Tibial artery (tissue), 4 donors: ENCODE data around the gene RASAL3.
A peak's percentile ranks its signal among the peaks of the same experiment; 100 is the strongest.

Source experiments
- DNase-seq, 2 donors: peaks; one replicate each; pipeline ENCODE4 v3.0.0-alpha.2; 2019
- H3K27ac ChIP-seq, 2 donors: fragments of 200-600 bp; sonication (generic) in 1 of 2; 1 replicate in 1 of 2; 2 replicates in 1 of 2; pipeline ENCODE4 v1.5.1; 2018 to 2019; ENCODE audit warnings: mild to moderate bottlenecking in 1 of 2
- H3K27me3 ChIP-seq, 2 donors: fragments of 200-600 bp; sonication (generic) in 1 of 2; one replicate each; pipeline versions ENCODE4 v1.5.1 to v1.6.0; 2016 to 2019
- H3K36me3 ChIP-seq, 3 donors: fragments of 200-600 bp; sonication (generic) in 2 of 3; one replicate each; pipeline ENCODE4 v1.5.1; 2016 to 2019; ENCODE audit warnings: mild to moderate bottlenecking in 2 of 3
- H3K4me1 ChIP-seq, 4 donors: fragments of 200-600 bp; sonication (generic) in 2 of 4; 1 replicate in 3 of 4; 2 replicates in 1 of 4; pipeline ENCODE4 v1.5.1; 2016 to 2019
- H3K4me3 ChIP-seq, 2 donors: fragments of 200-600 bp; sonication (generic) in 1 of 2; 1 replicate in 1 of 2; 2 replicates in 1 of 2; pipeline ENCODE4 v1.5.1; 2018 to 2019; ENCODE audit warnings: mild to moderate bottlenecking in 2 of 2
- H3K9me3 ChIP-seq, 3 donors: fragments of 200-600 bp; sonication (generic) in 1 of 3; one replicate each; pipeline ENCODE4 v1.5.1; 2016 to 2019
- intact Hi-C: fragments of 100-400 bp; cut with DNase I; formaldehyde crosslinking; loops from one replicate; pipeline ENCODE4 v1.15.0; 2023; ENCODE audit warnings: low total_unique reads
- TF ChIP-seq, protein P1 (sequence below), 2 experiments: fragments of 200-600 bp in 1 of 2; fragments of 450-650 bp in 1 of 2; IDR thresholded peaks; one replicate each; pipeline ENCODE4 v1.5.1; 2017 to 2019; ENCODE audit warnings: antibody characterized with exemption in 2 of 2, mild to moderate bottlenecking in 1 of 2, moderate library complexity in 1 of 2

The RASAL3 gene

GRCh38 chr19:15464394-15465385 is at the start of gene RASAL3:
Gene RASAL3, minus strand, starts transcription at chr19:15464544. Its CDS starts 186 bp downstream, at chr19:15464358.
- DNase-seq = no peak
- Histone ChIP-seq H3K27me3 (peaks cover 0 to 60% of the 10 kb centered on the region in 2 donors), H3K36me3 (no peaks in the 10 kb centered on the region), H3K9me3 (no peaks in the 10 kb centered on the region), H3K27ac (no peak within 1 kb of the TSS), H3K4me1 (peaks cover 0 to 7% (median 4%) of the 10 kb centered on the region in 4 donors), H3K4me3 (peak within 1 kb of the TSS; percentile 19 to 39)
- intact Hi-C loops = no loop called here
- TF ChIP-seq, protein P1, sequence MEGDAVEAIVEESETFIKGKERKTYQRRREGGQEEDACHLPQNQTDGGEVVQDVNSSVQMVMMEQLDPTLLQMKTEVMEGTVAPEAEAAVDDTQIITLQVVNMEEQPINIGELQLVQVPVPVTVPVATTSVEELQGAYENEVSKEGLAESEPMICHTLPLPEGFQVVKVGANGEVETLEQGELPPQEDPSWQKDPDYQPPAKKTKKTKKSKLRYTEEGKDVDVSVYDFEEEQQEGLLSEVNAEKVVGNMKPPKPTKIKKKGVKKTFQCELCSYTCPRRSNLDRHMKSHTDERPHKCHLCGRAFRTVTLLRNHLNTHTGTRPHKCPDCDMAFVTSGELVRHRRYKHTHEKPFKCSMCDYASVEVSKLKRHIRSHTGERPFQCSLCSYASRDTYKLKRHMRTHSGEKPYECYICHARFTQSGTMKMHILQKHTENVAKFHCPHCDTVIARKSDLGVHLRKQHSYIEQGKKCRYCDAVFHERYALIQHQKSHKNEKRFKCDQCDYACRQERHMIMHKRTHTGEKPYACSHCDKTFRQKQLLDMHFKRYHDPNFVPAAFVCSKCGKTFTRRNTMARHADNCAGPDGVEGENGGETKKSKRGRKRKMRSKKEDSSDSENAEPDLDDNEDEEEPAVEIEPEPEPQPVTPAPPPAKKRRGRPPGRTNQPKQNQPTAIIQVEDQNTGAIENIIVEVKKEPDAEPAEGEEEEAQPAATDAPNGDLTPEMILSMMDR (IDR thresholded peaks at IDR 0.05) = no peak

GRCh38 chr19:15511671-15512424 is 47.5 kb upstream of the RASAL3 start:
- intact Hi-C loops = no loop called here
- no peak for DNase-seq
- H3K36me3 ChIP-seq = no peaks in the 10 kb centered on the region
- peaks cover 0 to 48% of the 10 kb centered on the region in 2 donors for H3K27me3 ChIP-seq
- no peak overlapping the region for H3K27ac ChIP-seq
- peaks cover 0 to 6% (median 3%) of the 10 kb centered on the region in 3 donors for H3K9me3 ChIP-seq
- H3K4me1 ChIP-seq = peaks cover 0 to 12% (median 6%) of the 10 kb centered on the region in 4 donors
- no peak overlapping the region for H3K4me3 ChIP-seq
- TF ChIP-seq, protein P1 (IDR thresholded peaks at IDR 0.05) = no peak

DNA sequence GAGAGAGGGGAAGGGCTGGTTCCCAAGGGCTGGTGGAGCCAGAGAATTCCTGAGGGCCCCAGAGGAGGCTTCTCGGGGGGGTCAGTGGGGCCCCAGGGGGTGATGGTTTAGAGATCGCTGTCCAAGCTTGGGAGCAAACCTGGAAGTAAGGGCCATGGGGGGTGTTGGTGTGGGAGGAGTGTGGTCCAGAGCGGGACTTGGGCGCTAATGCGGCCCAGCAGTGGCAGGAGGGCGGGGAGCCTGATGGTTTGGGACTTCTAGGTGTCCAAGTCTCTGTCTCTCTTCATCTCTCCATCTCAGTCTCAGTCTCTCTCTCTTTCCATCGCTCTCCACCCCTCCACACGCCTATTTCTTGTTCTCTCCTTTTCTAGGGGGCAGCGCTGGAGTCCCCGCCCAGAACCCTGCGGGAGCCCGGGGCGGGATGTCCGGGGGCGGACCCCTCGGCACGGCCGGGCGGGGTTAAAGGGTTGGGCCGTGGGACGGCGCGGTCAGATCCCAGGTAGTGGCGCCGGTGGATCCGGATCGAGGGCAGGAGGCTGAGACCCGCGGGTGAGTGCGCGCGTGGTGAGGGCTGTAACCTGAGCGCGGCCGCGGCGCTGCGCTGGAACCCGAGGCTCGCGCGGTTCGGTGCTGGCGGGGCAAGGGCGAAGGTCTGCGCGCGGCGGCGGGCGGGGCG is 43.8 kb upstream of the RASAL3 start, which contains the start of gene CYP4F22:
CYP4F22 (plus strand) TSS at position 491 of the 676 bp plus-strand sequence. CDS start 16,812 bp downstream, outside the sequence.
- Histone ChIP-seq H3K9me3 (no peaks in the 10 kb centered on the region), H3K36me3 (no peaks in the 10 kb centered on the region), H3K27me3 (peaks cover 0 to 78% of the 10 kb centered on the region in 2 donors), H3K4me3 (peak within 1 kb of the TSS in 1 of 2 donors; percentile 28), H3K27ac (no peak within 1 kb of the TSS), H3K4me1 (peaks cover 0 to 12% (median 6%) of the 10 kb centered on the region in 4 donors)
- DNase-seq = no peak
- intact Hi-C loops = no loop called here
- TF ChIP-seq, protein P1 (IDR thresholded peaks at IDR 0.05) = no peak

DNA sequence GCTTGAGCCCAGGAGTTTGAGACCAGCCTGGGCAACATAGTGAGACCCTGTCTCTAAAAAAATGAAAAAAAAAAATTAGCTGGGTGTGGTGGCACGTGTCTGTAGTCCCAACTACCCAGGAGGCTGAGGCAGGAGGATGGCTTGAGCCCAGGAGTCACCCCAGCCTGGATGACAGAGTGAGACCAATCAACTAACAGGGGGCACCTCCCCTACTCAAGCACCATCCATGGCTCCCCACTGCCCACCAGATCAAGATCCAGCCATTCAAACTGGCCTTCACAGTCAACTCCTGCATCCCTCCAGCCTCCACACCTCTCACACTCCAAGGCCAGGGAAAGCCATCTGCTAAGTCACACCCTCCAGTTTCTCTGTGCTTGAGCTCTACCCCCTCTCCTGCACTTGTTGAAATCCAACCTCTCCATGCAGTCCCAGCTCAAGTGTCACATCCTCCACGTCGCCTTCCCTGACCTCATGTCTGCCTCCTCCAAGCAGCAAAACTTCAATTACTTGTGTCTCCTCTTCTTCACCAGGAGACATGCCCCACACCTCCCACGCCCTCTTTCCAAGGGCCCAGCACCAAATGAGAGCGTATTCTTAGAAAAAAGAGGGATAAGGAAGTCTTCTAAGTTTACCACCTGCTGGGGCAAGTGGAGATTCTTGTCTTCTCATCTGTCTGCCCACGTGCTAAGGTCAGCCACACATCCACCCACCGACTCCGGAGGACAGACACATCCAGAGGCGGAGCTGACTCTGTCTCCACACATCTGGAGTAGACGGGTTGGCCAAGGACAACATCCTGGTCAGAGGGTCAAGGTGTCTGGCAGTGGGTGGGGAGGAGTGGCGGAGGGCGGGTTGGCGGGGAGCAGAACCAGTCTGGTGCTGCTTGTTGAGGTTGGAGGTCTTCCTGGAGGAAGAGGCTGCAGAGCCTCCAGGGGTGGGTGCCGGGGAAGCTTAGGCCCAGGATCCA is 43.0 kb upstream of the RASAL3 start:
- peaks cover 0 to 84% of the 10 kb centered on the region in 2 donors for H3K27me3 ChIP-seq
- no peaks in the 10 kb centered on the region for H3K36me3 ChIP-seq
- intact Hi-C loops = no loop called here
- H3K9me3 ChIP-seq = no peaks in the 10 kb centered on the region
- TF ChIP-seq, protein P1 (IDR thresholded peaks at IDR 0.05) = no peak
- DNase-seq = no peak
- peaks cover 0 to 12% (median 6%) of the 10 kb centered on the region in 4 donors for H3K4me1 ChIP-seq
- no peak overlapping the region for H3K27ac ChIP-seq
- H3K4me3 ChIP-seq = no peak overlapping the region
